NCI-H146 treated with DMSO at 0.1 percent for 48 hours (cell line): Measurements from ENCODE around the gene ADGRD1.

Experiments used
- DNase-seq: peaks from one replicate; lab custom pipeline; 2025; ENCODE audit not compliant: unreplicated experiment; lab: John Stamatoyannopoulos, UW

The ADGRD1 gene

GRCh38 chr12:131097202-131098177 lies 143.8 kb downstream of the ADGRD1 start:
- no peak for DNase-seq

GRCh38 chr12:131098178-131098981 lies 144.7 kb downstream of the ADGRD1 start:
- no peak for DNase-seq

GRCh38 chr12:131100031-131100674 lies 146.4 kb downstream of the ADGRD1 start:
- DNase-seq, result no peak

GRCh38 chr12:131101006-131101405 lies 147.3 kb downstream of the ADGRD1 start:
- DNase-seq, result no peak

GRCh38 chr12:131101703-131102492 lies 148.2 kb downstream of the ADGRD1 start:
- no peak for DNase-seq

- DNase-seq, result no peak
Observed at GRCh38 chr12:131102493-131102931, 148.8 kb downstream of the ADGRD1 start.

- DNase-seq, result no peak
Observed at GRCh38 chr12:131102991-131103668, 149.4 kb downstream of the ADGRD1 start.

- no peak for DNase-seq
Observed at GRCh38 chr12:131103669-131104462, 150.2 kb downstream of the ADGRD1 start.

GRCh38 chr12:131104463-131105350 lies 151.0 kb downstream of the ADGRD1 start:
- peak; percentile 5 for DNase-seq

GRCh38 chr12:131105351-131105735 lies 151.6 kb downstream of the ADGRD1 start:
- no peak for DNase-seq

GRCh38 chr12:131105736-131106348 lies 152.1 kb downstream of the ADGRD1 start:
- DNase-seq, result no peak

GRCh38 chr12:131106349-131106941 lies 152.7 kb downstream of the ADGRD1 start:
- no peak for DNase-seq

- no peak for DNase-seq
Observed at GRCh38 chr12:131108177-131108955, 154.7 kb downstream of the ADGRD1 start.

- DNase-seq, result no peak
Observed at GRCh38 chr12:131111446-131111845, 157.7 kb downstream of the ADGRD1 start.

GRCh38 chr12:131112021-131112420 lies 158.3 kb downstream of the ADGRD1 start:
- no peak for DNase-seq

GRCh38 chr12:131112700-131113290 lies 159.1 kb downstream of the ADGRD1 start:
- DNase-seq, result no peak
